GM19351 (cell line): ENCODE measurements around the gene MEPE.

Experiments used
- ATAC-seq: cut with Tn5 transposase; IDR thresholded peaks from one replicate; pipeline ENCODE4 v1.9.1; 2021; ENCODE audit warnings: mild to moderate bottlenecking, moderate library complexity; ENCODE audit not compliant: unreplicated experiment

Gene MEPE, protein sequence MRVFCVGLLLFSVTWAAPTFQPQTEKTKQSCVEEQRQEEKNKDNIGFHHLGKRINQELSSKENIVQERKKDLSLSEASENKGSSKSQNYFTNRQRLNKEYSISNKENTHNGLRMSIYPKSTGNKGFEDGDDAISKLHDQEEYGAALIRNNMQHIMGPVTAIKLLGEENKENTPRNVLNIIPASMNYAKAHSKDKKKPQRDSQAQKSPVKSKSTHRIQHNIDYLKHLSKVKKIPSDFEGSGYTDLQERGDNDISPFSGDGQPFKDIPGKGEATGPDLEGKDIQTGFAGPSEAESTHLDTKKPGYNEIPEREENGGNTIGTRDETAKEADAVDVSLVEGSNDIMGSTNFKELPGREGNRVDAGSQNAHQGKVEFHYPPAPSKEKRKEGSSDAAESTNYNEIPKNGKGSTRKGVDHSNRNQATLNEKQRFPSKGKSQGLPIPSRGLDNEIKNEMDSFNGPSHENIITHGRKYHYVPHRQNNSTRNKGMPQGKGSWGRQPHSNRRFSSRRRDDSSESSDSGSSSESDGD

DNA sequence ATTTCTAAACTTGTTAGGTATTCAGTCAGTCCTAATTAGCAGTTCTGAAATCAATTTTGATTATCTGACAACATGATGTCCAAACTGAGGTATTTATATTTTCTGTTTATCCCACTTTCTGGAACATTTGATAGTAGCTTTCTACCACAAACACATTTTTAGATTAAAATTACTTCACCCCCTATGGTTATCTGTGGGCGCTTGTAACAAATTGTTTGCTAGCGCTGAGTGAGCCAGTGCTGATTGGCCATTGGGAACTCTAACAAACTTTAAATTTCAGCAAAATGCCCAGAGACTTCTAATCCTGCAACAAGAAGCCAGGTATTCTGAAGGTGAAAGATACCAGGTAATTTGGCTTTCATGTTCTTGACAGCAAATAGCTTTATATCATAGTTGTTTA, at the start of gene MEPE:
Gene MEPE (plus strand): TSS at position 301 of the 400 bp plus-strand sequence. CDS start 1,746 bp downstream, outside the sequence.
- ATAC-seq, result no peak

DNA sequence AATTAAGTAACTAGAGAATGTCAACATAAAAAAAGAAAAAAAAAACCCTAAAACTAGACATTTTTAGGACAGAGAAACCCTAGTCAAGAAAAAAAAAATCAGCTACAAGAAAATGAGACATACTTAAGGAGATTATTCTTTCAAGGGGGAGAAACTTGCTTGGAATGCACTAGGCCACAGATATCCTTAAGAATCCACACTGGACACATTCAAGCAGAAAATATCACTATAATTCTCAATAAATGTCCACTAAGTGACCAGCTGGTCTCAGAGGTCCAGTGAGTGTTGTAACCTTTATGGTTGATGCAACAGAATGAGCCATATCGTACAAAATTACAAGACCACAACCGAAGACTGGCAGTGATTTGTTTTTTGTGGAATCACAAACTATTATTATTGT, 49.0 kb upstream of the MEPE start:
- no peak for ATAC-seq

DNA sequence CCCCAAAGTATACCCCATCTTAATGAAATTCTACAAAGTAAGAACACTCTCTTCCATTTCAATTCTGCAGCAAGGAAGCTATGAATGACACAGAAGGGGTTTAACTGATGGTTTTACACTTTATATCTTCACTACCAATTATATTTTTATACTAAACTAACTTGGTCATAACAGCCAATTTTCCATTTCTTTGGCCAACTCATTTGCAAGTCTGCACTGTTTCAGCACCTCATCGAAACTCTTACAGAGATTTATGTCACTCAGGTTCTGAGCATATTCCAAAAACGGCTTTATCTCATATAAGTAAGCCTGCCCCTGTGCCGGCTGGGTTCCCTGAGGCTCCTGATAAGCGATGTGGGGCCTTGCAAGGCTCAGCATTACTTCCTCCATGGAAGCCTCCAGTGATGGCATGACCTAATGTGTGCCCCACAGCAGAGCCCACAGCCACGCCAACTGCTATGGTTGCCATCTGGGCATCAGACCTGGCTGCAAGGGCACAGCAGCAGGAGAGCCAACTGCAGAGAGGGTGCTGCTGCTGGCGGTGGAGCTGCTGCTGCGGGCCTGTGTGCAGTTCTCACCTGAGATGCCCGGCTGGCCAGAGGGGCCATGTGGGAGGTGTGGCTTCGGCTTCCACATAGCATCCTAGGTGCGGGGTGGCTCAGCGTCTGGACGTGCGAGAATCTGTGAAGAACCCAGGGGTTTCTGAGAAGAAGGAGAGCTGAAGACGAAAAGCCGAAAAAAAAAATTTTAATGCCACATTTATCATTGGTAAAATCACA, 46.8 kb upstream of the MEPE start:
- no peak for ATAC-seq

DNA sequence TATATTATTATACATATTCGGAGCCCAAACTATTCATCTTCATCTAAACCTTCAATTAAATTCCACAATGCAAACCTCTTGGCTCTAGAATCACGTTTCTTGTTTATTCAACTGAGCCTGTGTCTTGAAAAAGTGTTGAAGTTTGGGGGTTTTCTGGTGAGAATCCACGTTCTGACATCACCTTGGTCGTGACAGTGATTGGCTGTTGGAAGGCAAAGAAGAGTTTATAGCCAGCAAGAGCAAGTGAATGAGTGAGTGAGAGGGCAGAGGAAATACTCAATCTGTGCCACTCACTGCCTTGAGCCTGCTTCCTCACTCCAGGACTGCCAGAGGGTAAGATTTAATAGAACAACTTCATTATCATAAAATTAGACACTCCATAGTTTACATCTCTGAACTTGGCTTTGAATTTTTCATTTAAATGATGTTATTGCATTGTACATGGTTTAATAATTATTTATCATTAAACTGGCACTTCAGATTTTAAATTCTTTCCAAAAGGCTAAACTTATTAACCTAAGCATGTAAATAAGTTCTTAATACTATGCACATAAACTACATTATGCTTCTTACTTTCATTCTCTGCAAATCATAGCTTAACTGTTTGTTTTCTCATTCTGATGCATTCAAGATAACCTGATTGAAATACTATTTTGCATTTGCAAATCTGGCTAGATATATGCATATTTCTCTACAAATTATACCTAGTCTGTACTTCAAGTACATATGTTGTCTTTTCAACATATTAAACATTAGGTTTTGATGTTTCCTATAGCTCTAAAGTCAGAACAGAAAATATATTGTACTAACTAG, 33.3 kb upstream of the MEPE start, which contains the start of gene IBSP:
Gene IBSP (plus strand): TSS at position 254 of the 813 bp plus-strand sequence. CDS start 2,808 bp downstream, outside the sequence.
- ATAC-seq, result no peak

DNA sequence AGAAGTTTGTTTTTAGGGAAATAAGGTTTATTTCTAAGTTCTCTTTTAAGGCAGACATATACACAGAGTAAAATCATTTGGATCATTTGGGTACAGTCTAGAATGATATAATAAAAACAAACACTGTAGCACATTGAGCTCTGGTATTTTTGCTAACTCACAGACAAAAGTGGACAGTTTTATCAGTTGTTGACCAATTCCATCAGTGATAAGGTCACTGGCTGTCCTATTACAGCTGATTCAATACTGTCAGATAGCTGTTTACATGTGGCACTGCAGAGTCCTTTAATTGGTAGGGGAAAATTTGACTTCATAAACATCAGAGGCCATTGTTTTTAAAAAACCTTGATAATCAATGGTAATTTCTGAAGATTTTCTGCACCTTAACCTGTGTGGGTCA, 29.9 kb upstream of the MEPE start:
- ATAC-seq, result no peak

DNA sequence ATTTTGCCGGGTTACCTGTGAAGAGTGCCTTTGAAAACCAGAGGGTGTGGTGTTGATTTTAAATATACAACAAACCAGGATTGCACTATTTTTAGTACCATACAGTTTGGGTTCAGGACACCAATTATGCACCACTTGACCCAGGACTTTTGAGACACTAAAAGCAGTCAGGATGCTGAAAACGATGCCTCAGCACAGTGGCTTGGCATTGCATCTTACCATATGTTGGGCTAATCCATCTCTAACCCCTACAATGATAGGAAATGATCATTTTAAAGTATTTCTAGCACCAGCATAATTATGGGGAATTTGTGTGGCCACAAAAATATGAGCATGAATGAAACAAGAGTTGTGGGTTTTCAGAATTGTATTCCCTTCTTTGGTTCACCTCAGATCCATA, 29.3 kb upstream of the MEPE start:
- no peak for ATAC-seq

DNA sequence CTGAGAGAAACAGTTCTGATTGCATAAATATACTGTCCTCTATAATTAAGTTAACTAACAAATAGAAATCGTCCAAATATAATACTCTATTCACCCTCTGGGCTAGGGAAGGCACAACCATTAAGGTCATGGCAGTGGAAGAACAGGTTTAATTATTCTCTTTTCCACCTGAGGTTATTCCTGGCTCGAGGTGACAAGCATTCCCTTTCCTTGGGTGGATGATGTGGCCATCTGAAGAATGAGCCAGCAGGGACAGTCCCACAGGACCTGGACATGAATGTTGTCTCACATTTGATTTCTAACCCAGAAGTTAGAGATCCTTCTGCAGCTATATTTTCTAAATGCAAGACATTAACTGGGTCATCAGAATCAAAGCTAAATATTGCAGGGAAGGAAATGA, 27.9 kb upstream of the MEPE start:
- no peak for ATAC-seq

DNA sequence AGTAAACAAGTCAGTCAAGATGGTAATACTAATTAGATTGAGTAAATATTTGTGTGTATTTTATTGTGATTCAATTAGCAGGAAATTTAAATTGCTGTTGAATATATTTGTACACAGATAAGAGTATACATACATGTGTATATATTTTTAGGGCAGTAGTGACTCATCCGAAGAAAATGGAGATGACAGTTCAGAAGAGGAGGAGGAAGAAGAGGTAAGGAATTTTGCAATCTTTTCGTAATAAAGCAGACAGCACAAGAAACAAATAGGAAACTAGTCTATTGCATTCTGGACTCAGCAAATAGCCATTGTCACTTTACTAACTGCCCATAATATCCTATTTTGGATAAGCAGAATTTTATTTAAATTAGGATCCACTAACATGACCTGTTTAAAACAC, 26.8 kb upstream of the MEPE start:
- no peak for ATAC-seq

DNA sequence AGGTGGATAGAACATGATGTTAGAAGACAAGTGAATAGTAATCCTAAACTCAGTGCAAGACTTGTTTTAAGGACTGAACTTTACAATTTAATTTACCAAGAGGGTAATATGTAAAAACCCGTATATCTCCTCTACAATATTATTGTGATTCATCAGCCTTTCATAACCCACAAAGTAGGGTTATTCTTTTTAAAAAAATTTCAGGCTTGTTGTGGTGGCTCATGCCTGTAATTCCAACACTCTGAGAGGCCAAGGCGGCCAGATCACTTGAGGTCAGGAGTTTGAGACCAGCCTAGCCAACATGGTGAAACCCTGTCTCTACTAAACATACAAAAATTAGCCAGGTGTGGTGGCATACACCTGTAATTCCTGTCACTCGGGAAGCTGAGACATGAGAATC, 26.2 kb upstream of the MEPE start:
- ATAC-seq, result no peak

DNA sequence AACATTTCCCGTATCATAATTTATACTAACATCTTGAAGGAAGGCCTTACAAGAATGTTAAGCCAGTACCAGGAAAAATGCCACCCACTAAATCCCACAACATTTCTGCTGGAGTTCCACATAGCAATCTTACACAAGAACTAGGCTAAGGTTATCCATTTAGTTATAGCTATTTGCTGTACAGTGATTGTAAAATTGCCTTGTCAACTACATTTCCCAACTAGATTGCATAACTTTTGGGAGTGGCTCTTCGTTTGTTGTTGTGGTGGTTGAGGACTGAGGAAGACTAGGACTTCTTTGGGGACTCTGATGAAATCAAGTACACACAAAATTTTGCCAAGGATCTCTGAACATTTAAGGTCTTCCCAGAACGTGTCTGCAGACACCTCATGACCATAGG, 25.4 kb upstream of the MEPE start:
- no peak for ATAC-seq

DNA sequence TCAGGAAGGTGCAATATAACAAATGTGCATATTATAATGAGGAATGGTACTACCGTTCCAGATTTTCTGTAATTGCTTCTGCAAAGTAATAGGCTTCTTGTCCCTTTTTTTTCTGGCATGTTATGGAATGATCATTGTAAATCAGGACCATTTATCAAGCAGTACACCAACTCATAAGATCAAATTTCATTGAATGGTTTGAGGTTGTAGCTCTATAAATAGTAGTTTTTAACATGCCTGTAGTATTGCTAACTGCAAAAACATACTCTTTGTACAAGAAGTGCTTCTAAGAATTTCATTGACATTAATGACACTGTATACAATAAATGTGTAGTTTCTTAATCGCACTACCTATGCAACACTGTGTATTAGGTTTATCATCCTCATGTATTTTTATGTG, 20.8 kb upstream of the MEPE start:
- no peak for ATAC-seq

DNA sequence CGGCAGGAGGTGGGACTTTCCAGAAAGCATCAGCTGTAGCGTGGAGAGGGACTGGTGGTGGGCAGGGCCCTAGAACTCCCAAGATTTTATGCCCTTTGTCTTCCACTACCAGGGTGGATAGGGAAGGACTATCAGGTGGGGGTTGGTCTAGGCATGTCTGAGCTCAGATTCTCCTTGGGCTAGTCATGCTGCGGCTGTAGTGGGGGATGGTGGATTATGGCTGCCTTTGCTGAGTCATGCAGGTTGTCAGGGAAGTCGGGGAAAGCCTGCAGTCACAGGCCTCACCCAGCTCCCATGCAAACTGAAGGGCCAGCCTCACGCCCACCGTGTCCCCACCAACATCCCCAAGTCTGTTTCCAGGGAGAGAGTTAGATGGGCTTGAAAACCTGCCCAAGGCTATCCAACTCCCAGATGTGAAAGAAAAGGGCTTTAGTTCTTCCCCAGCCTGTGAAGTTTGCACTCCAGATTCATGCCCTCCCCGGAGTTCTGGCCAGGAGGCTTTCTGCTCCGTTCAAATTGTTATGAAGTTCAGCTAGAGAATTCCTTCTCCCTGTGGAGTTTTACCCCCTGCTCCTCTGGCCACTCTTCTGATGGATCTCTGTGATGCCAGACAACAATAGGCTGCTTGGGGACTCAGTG, 13.4 kb upstream of the MEPE start:
- no peak for ATAC-seq

DNA sequence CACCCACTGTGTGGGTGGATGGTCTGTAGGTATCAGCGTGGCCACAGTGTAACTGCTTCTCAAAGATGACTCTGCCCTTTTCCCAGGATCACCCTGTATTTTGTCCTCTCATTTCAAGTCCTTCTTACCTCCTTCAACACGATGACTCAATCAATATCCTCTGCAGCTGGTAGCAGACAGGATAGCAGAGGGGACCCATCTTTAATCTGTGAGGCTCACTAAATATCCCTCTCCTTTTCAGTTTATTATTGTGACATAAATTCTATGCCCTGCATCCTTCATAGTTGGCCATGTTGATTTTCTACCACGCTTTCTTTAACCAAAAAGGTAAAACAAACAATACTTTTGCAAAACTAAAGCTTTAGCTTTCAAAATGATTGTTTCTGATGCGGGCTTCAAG, 9.6 kb upstream of the MEPE start:
- ATAC-seq, result no peak

DNA sequence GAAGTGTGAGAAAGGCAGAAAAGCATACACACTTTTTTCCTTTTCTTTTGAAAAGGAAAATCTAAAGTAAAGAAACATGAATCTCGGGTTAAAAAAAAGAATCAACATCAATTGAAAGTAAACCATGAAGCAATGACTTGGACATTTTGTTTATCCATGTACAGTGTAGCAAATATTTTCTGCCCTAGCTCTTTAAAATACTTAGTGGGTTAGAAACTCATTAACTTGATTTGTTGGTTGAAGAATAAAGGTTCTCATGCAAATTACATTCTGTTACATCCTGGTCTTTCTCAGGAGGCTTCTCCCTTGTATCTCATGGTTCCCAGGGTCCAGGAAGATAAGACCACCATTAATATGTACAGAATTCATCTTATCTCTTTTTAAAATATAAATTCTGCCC, 9.0 kb upstream of the MEPE start:
- ATAC-seq, result no peak

DNA sequence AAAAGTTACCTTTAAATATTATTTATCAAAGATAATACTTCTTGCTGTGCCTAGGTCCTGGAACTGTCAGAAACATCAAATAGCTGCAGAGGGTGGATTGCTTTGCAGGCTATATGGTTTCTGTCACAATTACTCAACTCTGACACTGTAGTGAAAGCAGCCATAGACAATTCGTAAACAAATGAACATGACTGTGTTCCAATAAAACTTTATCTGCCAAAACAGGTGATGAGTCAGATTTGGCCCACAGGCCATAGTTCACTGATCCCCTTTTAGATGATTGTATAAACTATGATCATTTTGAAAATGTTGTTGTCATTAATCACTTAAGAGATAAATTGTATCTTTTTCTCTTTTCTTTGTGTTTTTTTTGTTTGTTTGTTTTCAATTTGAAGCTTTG, 8.4 kb upstream of the MEPE start:
- ATAC-seq, result no peak

DNA sequence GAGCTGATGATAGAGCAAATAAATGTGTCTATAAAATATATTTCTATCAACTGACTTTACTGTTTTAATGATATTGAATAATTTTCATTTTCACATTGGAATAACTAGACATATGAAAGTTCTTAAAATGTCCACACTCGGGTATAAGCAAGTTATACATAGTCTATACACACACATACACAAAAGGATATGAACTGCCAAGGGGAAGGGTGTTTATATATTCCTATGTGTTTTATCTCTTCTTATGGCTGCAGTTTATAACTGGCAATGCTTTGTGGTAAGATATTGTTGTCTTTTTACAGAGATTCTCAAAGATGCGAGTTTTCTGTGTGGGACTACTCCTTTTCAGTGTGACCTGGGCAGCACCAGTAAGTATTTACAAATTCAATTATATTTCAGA, 1.6 kb downstream of the MEPE start:
- no peak for ATAC-seq

DNA sequence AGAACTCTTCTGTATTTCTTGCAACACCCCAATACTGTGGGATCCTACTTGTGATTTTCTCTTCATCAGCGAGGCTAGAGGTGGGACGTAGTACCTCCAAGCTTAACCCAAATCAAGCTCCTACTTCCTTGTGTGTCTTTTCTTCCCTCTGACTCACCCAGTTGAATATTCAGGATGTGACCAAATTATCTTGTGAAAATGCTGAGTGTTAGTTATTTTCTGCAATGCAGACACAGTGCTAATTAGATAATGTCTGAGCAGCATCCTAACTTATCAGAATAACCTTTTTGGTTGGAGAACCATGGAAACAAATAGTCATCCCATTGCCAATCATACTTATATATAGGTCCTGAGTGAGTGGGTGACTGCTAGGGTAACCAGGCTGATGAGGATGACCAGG, 2.4 kb downstream of the MEPE start:
- ATAC-seq, result no peak

DNA sequence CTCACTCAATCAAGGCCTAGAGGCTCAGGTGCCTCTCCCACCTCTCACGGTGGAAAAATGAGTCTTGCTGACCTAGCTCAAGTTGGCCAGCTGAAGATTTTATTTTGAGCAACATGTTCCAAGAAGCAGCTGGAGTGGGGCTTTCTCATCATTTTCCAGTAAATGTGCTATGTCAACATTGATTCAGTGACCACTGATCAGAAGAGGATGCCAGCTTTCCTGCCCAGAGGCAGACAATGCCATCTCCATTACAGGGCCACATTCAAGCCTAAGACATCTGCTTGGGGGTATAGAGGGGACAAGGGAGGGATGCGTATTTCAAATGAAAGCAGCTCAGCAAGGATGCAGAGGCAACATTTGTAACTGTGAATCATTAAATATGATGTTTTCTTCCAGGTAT, 3.0 kb downstream of the MEPE start:
- ATAC-seq, result no peak

DNA sequence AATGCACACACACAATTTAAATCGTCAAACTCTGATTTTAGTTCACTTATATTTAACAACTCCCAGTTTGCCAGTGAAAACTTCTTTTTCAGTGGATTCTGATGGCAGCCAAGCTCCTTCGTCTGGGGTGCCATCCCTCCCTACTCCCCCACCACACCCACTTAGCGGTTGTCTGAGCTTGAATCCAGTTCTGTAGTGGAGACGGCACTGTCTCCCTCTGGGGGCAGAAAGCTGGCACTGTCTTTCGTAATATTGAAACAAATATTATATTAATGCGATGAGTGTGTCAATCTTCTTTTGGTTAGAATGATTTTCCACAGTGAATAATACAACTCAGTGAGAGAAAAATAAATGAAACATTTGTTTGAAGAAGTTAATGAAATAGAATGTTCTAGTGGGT, 5.4 kb downstream of the MEPE start:
- ATAC-seq, result no peak

DNA sequence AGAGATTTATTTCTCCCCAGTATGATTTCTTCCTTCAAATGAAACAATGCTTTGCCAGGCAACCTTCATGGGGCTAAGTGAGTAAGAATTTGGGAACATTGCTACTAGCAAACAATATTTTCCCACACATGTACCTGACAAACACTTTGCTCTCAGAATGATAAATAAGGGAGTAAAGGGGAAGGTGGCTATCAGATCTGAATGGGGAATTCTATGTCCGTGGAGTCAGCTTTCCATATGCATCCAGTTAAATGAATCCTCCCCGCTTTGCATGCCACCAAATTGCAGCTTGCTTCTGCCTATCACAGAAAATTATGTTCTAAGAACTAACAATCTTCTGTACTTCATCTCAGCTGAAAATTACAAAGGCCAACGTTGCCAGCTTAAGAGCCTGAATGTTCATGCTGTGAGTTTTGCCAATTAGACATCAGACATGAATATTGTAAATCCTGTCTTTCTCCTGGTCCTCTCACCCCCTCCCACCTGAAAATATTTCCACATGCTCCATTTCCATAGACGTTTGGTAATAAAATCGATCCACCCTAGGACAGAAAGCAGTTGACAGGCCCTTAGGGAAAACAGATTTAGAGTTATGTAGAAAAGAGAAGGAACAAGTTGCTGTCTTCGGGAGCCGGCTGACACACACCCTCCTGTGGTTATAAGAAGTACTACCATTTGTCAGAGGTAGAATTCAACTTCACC, 6.3 kb downstream of the MEPE start:
- peak; percentile 88 for ATAC-seq
